ENCODE data around the gene RCC2.

GRCh38 chr1:17369466-17369865 lies 70.0 kb downstream of the RCC2 start:
- no peak for TF ChIP-seq CTCF (conservative IDR thresholded peaks at IDR 0.05 in 1 of 2, IDR thresholded peaks at IDR 0.05 in 1 of 2; ENCODE audit: low read depth in 1 of 2, low read length in 2 of 2)
- TF ChIP-seq EZH2 (IDR thresholded peaks at IDR 0.05; ENCODE audit: low read length, missing control alignments): no peak
